Small intestine (tissue), 7 donors: Measurements from ENCODE around the gene TNS1. TPM values are rescaled to one million over a fixed set of nuclear protein-coding genes. Genes with fewer than 3 reads are reported as not detected.

Experiments
- DNase-seq, 2 donors: peaks; one replicate each; pipeline versions ENCODE4 v3.0.0 to v3.0.0-alpha.2; 2013
- FAIRE-seq: peaks from 2 replicates; lab custom pipeline; 2012; peaks lifted over from hg19 to GRCh38; lab: Jason Lieb, UNC
- H3K27ac ChIP-seq, 3 donors: one replicate each; pipeline ENCODE4 v1.5.1; 2013; ENCODE audit warnings: low read length in 2 of 3, mild to moderate bottlenecking in 2 of 3, control low read depth in 1 of 3, inconsistent platforms in 1 of 3, low read depth in 1 of 3, moderate library complexity in 1 of 3
- H3K27me3 ChIP-seq, 3 donors: one replicate each; pipeline ENCODE4 v1.6.1; 2013; ENCODE audit warnings: low read length in 3 of 3, inconsistent platforms in 1 of 3; ENCODE audit not compliant: control insufficient read depth in 3 of 3, insufficient read depth in 3 of 3
- H3K36me3 ChIP-seq, 3 donors: one replicate each; pipeline ENCODE4 v1.6.1; 2013; ENCODE audit warnings: low read length in 3 of 3, inconsistent platforms in 1 of 3, low read depth in 1 of 3, mild to moderate bottlenecking in 1 of 3, moderate library complexity in 1 of 3; ENCODE audit not compliant: control insufficient read depth in 3 of 3, insufficient read depth in 2 of 3
- H3K4me1 ChIP-seq, 3 donors: one replicate each; pipeline ENCODE4 v1.6.1; 2013; ENCODE audit warnings: low read length in 2 of 3, inconsistent platforms in 1 of 3, low read depth in 1 of 3, mild to moderate bottlenecking in 1 of 3, moderate library complexity in 1 of 3; ENCODE audit not compliant: control insufficient read depth in 3 of 3, insufficient read depth in 2 of 3
- H3K4me3 ChIP-seq, 3 donors: one replicate each; pipeline ENCODE4 v1.5.1; 2013; ENCODE audit warnings: low read length in 3 of 3, control low read depth in 1 of 3, inconsistent platforms in 1 of 3, low read depth in 1 of 3, mild to moderate bottlenecking in 1 of 3, moderate library complexity in 1 of 3
- H3K9me3 ChIP-seq, 2 donors: one replicate each; pipeline ENCODE4 v1.6.1; 2013; ENCODE audit warnings: low read depth in 1 of 2, low read length in 1 of 2; ENCODE audit not compliant: control insufficient read depth in 2 of 2, insufficient read depth in 1 of 2
- WGBS, 3 donors: extraction: QIAGEN DNeasy Blood & Tissue Kit; methylation state at CpG; one replicate each; pipeline ENCODE4 v1.1.7; 2013; 5-methylcytosine and 5-hydroxymethylcytosine counted together
- polyA plus RNA-seq, 4 donors: library from polyadenylated mRNA; stranded (reverse) in 3 of 4; unstranded in 1 of 4; fragments of 200-250 nt in 3 of 4; fragments of 120-200 nt in 1 of 4; gene quantifications; one replicate each; pipeline versions ENCODE4 v1.2.1 to v1.2.3, GENCODE V29; 2013
- donor health status: healthy with polysubstance abuse.
- donor health status: control.
- donor health status: control.
- donor health status: Bipolar disorder and iron deficiency.
- donor health status: healthy.

The TNS1 gene
- polyA plus RNA-seq, 4 donors: 1.3 to 52.1 (median 9.8) TPM

DNA sequence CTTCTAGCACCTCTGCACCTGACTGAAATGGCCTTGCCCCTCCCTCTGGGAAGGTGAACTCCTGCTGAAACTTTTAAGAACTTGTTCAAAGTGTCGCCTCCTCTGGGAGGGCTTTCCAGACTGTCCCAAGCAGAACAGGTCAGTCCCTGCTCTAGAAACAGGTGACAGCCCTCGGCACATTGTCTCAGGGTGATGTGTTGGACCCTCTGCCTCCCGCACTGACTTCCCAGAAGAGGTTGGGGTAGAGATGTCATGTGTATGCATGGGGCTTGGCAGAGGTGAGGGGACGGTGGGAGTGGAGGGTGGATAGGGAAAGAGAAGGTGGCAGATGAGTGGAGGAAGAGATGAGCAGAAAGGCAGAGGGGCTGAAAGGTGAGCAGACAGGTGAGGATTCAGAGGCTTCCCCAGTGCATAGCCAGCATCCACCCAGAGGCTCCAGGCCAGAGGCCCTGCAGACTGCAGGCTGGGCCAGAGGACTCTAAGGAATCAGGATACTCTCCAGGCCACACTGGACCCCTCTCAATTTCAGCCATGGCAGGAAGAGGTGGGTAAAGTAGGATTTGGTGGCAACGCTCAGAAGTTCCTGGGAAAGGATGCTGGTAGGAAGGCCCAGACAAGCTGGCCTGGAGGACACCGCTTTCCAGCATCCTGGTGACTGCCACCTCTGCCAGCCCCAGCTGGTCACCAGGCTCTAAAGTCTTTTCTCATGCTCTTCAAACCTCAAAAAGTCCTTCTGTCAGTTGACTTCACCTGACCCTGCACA, 24.8 kb upstream of the TNS1 start:
- Histone ChIP-seq H3K4me1 (no peaks in the 10 kb centered on the region), H3K27ac (no peak overlapping the region), H3K9me3 (no peaks in the 10 kb centered on the region), H3K4me3 (no peak overlapping the region), H3K36me3 (no peaks in the 10 kb centered on the region), H3K27me3 (peaks cover 0 to 9% (median 0%) of the 10 kb centered on the region in 3 donors)
- 85 to 90% (median 90%) methylated on average over 5 to 6 of the region's 6 CpGs for WGBS, 3 donors
- FAIRE-seq (no peak), DNase-seq (no peak)

DNA sequence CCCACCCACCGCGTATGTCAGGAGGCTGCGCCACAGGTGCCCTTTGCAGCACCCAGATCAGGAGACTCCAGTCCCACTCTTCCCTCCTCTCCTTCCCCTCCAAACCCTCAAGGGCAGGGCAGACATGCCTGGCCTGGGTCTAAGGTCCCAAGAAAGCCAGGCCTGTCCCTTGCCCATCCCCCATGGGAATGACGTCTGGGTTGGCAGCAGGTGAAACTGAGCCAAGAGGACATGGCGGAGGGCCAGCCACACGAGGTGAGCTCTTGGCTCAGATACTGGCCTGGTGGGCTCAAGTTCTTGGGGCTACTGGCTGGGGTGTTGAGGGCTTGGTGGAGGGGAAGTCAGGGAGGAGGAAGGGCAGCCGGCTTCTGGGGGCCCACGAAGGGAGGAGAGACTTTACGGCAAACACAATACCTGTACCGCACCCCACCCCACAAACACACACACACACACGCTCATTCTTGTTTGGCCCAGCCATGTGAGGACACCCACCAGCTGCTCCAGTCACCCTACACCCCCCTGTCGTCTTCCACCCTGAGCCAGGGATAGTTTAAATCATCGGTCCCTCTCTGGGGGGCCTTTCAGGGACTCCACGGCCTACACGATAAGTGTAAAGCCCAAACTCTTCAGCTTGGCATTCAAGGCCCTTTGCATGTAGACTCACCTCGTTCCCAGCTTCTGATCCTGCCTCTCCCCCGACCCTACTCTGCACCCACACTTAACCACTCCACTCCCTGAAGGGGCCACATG, 24.1 kb upstream of the TNS1 start:
- peaks cover 0 to 2% (median 0%) of the 10 kb centered on the region in 3 donors for H3K27me3 ChIP-seq
- no peaks in the 10 kb centered on the region for H3K4me1 ChIP-seq
- H3K36me3 ChIP-seq: no peaks in the 10 kb centered on the region
- no peak for FAIRE-seq
- no peak overlapping the region for H3K27ac ChIP-seq
- no peak for DNase-seq
- H3K4me3 ChIP-seq: no peak overlapping the region
- H3K9me3 ChIP-seq: no peaks in the 10 kb centered on the region
- WGBS, 3 donors: 74 to 80% (median 79%) methylated on average over 17 of the region's 17 CpGs

DNA sequence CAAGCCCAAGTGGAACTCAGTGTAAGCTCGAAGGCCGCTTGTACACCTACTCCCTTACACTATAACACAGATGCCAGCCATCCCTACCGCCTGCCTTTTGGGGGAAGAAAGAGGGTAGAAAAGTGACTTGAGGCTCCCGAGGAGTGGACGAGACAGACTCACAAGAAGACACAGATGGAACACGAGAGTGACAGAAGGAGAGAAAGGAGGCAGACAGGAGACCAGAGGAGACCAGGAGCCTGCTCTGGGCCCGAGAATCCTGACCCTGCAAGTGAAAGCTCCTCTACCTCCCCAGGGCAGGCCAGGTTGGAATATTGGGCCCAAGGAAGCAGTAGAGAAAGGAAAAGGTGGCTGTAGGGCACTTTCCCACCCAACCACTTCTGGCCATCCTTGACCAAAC, 23.4 kb upstream of the TNS1 start:
- Histone ChIP-seq H3K9me3 (no peaks in the 10 kb centered on the region), H3K4me1 (no peaks in the 10 kb centered on the region), H3K27me3 (peaks cover 0 to 2% (median 0%) of the 10 kb centered on the region in 3 donors), H3K27ac (no peak overlapping the region), H3K4me3 (no peak overlapping the region), H3K36me3 (no peaks in the 10 kb centered on the region)
- DNase-seq (no peak), FAIRE-seq (no peak)
- WGBS, 3 donors: 90 to 93% (median 91%) methylated on average over 6 to 7 of the region's 7 CpGs

GRCh38 chr2:218024871-218025270, 22.1 kb upstream of the TNS1 start:
- WGBS, 3 donors: 79 to 95% (median 94%) methylated on average over 2 of the region's 2 CpGs

DNA sequence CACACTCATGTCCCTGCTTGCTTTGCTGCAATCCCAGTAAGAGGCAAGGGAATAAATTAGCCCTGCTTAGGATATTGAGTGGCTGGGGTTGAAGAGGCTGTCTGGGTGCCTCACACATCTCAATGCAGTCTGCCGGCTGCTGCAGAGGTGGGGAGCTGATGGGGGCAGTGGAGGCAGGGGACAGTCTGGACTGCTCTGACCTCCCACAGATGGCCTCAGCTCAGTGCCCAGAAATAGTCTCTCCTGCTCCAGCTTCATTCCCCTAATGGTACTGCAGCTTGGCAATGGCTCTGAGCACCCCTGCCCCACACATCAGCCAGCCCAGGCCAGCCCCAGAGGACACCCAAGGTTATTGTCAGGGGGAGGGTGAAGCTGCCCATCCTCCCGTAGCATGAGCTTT, 21.5 kb upstream of the TNS1 start:
- H3K27me3 ChIP-seq: no peaks in the 10 kb centered on the region
- no peaks in the 10 kb centered on the region for H3K36me3 ChIP-seq
- no peaks in the 10 kb centered on the region for H3K9me3 ChIP-seq
- no peaks in the 10 kb centered on the region for H3K4me1 ChIP-seq
- DNase-seq (no peak), FAIRE-seq (no peak)
- no peak overlapping the region for H3K4me3 ChIP-seq
- H3K27ac ChIP-seq: no peak overlapping the region
- 59 to 81% (median 78%) methylated on average over 2 of the region's 2 CpGs for WGBS, 3 donors

More at GRCh38 chr2:218024871-218025270, 22.1 kb upstream of the TNS1 start:
- no peaks in the 10 kb centered on the region for H3K27me3 ChIP-seq
- no peak for DNase-seq
- no peak overlapping the region for H3K27ac ChIP-seq
- H3K4me1 ChIP-seq: no peaks in the 10 kb centered on the region
- no peaks in the 10 kb centered on the region for H3K9me3 ChIP-seq
- no peaks in the 10 kb centered on the region for H3K36me3 ChIP-seq
- H3K4me3 ChIP-seq: no peak overlapping the region
- no peak for FAIRE-seq

DNA sequence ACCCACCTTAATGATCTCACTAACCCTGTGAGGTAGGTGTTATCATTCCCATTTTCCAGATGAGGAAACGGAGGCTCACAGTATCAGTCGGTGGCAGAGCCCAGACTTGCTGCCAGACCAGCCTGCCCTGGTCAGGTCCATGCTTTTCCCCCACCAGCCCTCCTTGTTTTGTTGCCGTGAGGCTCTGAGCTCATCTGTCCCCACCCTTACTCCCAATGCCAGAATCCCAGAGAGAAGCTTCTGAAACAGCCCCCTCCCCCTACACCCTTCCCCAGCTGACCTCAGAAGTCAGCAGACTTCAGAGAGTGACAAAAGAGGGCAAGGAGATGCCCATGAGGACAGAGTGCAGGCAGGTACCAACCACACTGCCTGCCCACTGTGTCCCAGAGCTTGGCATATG, 20.8 kb upstream of the TNS1 start:
- 70 to 83% (median 76%) methylated on average over 3 of the region's 3 CpGs for WGBS, 3 donors
- DNase-seq: no peak
- no peaks in the 10 kb centered on the region for H3K36me3 ChIP-seq
- H3K4me1 ChIP-seq: no peaks in the 10 kb centered on the region
- H3K9me3 ChIP-seq: no peaks in the 10 kb centered on the region
- FAIRE-seq: no peak
- H3K4me3 ChIP-seq: no peak overlapping the region
- no peak overlapping the region for H3K27ac ChIP-seq
- no peaks in the 10 kb centered on the region for H3K27me3 ChIP-seq

- Histone ChIP-seq H3K9me3 (no peaks in the 10 kb centered on the region), H3K27ac (no peak overlapping the region), H3K27me3 (no peaks in the 10 kb centered on the region), H3K4me3 (no peak overlapping the region), H3K4me1 (no peaks in the 10 kb centered on the region), H3K36me3 (no peaks in the 10 kb centered on the region)
- no peak for FAIRE-seq
- peak in 1 of 2 donors; percentile 16 for DNase-seq
- 56 to 73% (median 59%) methylated on average over 7 of the region's 7 CpGs for WGBS, 3 donors
Observed at GRCh38 chr2:218022851-218023530, 20.2 kb upstream of the TNS1 start.

- no peaks in the 10 kb centered on the region for H3K9me3 ChIP-seq
- DNase-seq: no peak
- FAIRE-seq: no peak
- H3K27ac ChIP-seq: no peak overlapping the region
- 82 to 87% (median 83%) methylated on average over 10 of the region's 10 CpGs for WGBS, 3 donors
- H3K27me3 ChIP-seq: no peaks in the 10 kb centered on the region
- no peak overlapping the region for H3K4me3 ChIP-seq
- no peaks in the 10 kb centered on the region for H3K36me3 ChIP-seq
- H3K4me1 ChIP-seq: no peaks in the 10 kb centered on the region
Observed at GRCh38 chr2:218022131-218022850, 19.5 kb upstream of the TNS1 start.
